SK-N-SH treated with all-trans-retinoic acid at 6 μM for 48 hours (cell line): Measurements from ENCODE around the gene TBL1X.

Experiments
- ARNTL ChIP-seq: fragments of 450-650 bp; formaldehyde crosslinking; IDR thresholded peaks from 2 replicates; pipeline ENCODE4 v1.5.0; 2020; ENCODE audit warnings: low read depth, mild to moderate bottlenecking, moderate library complexity, borderline replicate concordance
- BACH2 ChIP-seq: fragments of 250-450 bp; sonication (Bioruptor Pico); IDR thresholded peaks from 2 replicates; pipeline ENCODE4 v1.9.0; 2021; ENCODE audit warnings: mild to moderate bottlenecking, borderline replicate concordance
- GLIS3 ChIP-seq: fragments of 250-450 bp; sonication (Bioruptor Pico); IDR thresholded peaks from 2 replicates; pipeline ENCODE4 v1.5.0; 2020; ENCODE audit warnings: mild to moderate bottlenecking, moderate library complexity
- OSR1 ChIP-seq: fragments of 250-450 bp; sonication (Bioruptor Pico); IDR thresholded peaks from 2 replicates; pipeline ENCODE4 v1.8.0; 2022; ENCODE audit warnings: moderate library complexity, mild to moderate bottlenecking, inconsistent platforms
- PPARA ChIP-seq: fragments of 250-450 bp; sonication (Bioruptor Pico); IDR thresholded peaks from 2 replicates; pipeline ENCODE4 v1.5.0; 2020; ENCODE audit warnings: mild to moderate bottlenecking, borderline replicate concordance
- RARB ChIP-seq: fragments of 250-450 bp; sonication (Bioruptor Pico); IDR thresholded peaks from 2 replicates; pipeline ENCODE4 v1.8.0; 2021; ENCODE audit warnings: mild to moderate bottlenecking, moderate library complexity
- ZC3H10 ChIP-seq: fragments of 250-450 bp; sonication (Bioruptor Pico); IDR thresholded peaks from 2 replicates; pipeline ENCODE4 v1.5.1; 2021; ENCODE audit warnings: mild to moderate bottlenecking, moderate library complexity
- ZFP3 ChIP-seq: fragments of 250-450 bp; sonication (Bioruptor Pico); IDR thresholded peaks from 2 replicates; pipeline ENCODE4 v1.5.0; 2020; ENCODE audit warnings: mild to moderate bottlenecking, moderate library complexity

DNA sequence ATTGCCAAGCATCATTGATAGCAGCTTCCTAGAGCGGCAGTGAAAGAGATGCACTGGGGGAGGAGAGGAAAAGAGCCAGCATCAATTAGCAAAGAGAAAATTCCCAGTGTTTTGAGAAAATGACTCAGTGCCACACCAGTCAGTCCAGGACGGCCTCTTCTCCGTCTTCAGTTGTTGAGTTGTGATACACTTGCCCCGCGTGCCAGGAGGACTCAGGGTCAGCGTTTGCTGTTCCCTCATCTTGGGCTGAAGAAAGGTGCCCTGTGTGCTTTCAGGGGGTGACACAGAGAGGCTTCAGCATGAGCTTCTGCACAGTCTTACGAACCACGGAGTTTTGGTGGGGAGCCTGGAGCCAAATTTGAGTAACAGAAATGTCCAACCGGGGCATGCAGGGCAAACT, 218.5 kb downstream of the TBL1X start:
- TF ChIP-seq ZC3H10 (CRISPR knock-in tag), result no peak
- no peak for TF ChIP-seq GLIS3 (CRISPR knock-in tag)
- no peak for TF ChIP-seq ARNTL (CRISPR knock-in tag)
- no peak for TF ChIP-seq RARB
- no peak for TF ChIP-seq BACH2 (CRISPR knock-in tag)
- TF ChIP-seq ZFP3, result no peak
- no peak for TF ChIP-seq PPARA (CRISPR knock-in tag)
- no peak for TF ChIP-seq OSR1 (CRISPR knock-in tag)
